GM12878 (cell line): ENCODE results near the gene CLK2. TPM values are rescaled to one million over a fixed set of nuclear protein-coding genes. Genes with fewer than 3 reads are reported as not detected.
A peak's percentile ranks its signal among the peaks of the same experiment; 100 is the strongest.

Source experiments
- ATAC-seq: fragments of 200-7000 bp; cut with Tn5 transposase; 3 replicates; pipeline ENCODE4 v1.9.1; 2020; ENCODE audit warnings: mild to moderate bottlenecking, moderate library complexity
- BruUV-seq: library from RNA; stranded (reverse); fragments of 400-500 nt; replicated peaks from 2 replicates; lab custom pipeline; 2021; lab: Mats Ljungman, UMichigan
- CTCF ChIA-PET: fragments of 300-600 bp; sonication (Branson Sonifier 250); formaldehyde crosslinking; extraction: SDS; loops from one replicate; lab custom pipeline; 2021; ENCODE audit warnings: inconsistent platforms; lab: Yijun Ruan, JAX
- POLR2A ChIA-PET: fragments of 350-600 bp; formaldehyde crosslinking; extraction: SDS; loops from one replicate; lab custom pipeline; 2021; ENCODE audit warnings: inconsistent platforms; lab: Charles Lee
- RAD21 ChIA-PET: fragments of 300-600 bp; sonication (Branson Sonifier 250); formaldehyde crosslinking; loops from one replicate; lab custom pipeline; 2023; ENCODE audit warnings: antibody characterized with exemption; ENCODE audit not compliant: unreplicated experiment; lab: Charles Lee
- SMC1A ChIA-PET: fragments of 300-600 bp; sonication (Branson Sonifier 250); formaldehyde crosslinking; loops from one replicate; lab custom pipeline; 2023; ENCODE audit not compliant: unreplicated experiment, uncharacterized antibody; lab: Charles Lee
- DNase-seq: peaks from one replicate; pipeline ENCODE4 v3.0.0-alpha.2; 2011; ENCODE audit warnings: low read depth, low spot score
- FAIRE-seq: peaks from 3 replicates; lab custom pipeline; 2011; peaks lifted over from hg19 to GRCh38; lab: Jason Lieb, UNC
- H2AFZ ChIP-seq: 2 replicates; pipeline ENCODE4 v1.6.0; 2011; ENCODE audit warnings: low read depth, low read length, control low read depth; ENCODE audit not compliant: control insufficient read depth
- H3K27ac ChIP-seq: 2 replicates; pipeline ENCODE4 v1.5.1; 2011; ENCODE audit warnings: control low read depth; ENCODE audit not compliant: control insufficient read depth, insufficient read depth
- H3K27me3 ChIP-seq, 2 experiments: replicated peaks in 1 of 2; 2 replicates each; pipeline versions ENCODE4 v1.6.0 to v1.6.1; 2011; ENCODE audit warnings: low read length in 1 of 2; ENCODE audit not compliant: control insufficient read depth in 2 of 2, insufficient read depth in 2 of 2
- H3K36me3 ChIP-seq, 2 experiments: 2 replicates each; pipeline ENCODE4 v1.5.1; 2011; ENCODE audit warnings: low read length in 1 of 2; ENCODE audit not compliant: control insufficient read depth in 2 of 2, insufficient read depth in 2 of 2
- H3K4me1 ChIP-seq: 2 replicates; pipeline ENCODE4 v1.6.1; 2011; ENCODE audit warnings: mild to moderate bottlenecking, low read length, moderate library complexity, mixed read lengths; ENCODE audit not compliant: control insufficient read depth, insufficient read depth
- H3K4me2 ChIP-seq: 2 replicates; pipeline ENCODE4 v1.6.0; 2011; ENCODE audit warnings: control low read depth; ENCODE audit not compliant: control insufficient read depth, insufficient read depth
- H3K4me3 ChIP-seq: fragments of 200-600 bp; sonication (generic); 2 replicates; pipeline ENCODE4 v1.5.1; 2016
- H3K79me2 ChIP-seq: 2 replicates; pipeline ENCODE4 v1.6.0; 2011; ENCODE audit warnings: low read length; ENCODE audit not compliant: control insufficient read depth, insufficient read depth
- H3K9ac ChIP-seq: 2 replicates; pipeline ENCODE4 v1.8.0; 2011; ENCODE audit warnings: low read length, control low read depth, mixed read lengths; ENCODE audit not compliant: control insufficient read depth, insufficient read depth
- H3K9me3 ChIP-seq: replicated peaks from 3 replicates; pipeline ENCODE4 v1.5.1; 2011; ENCODE audit warnings: mild to moderate bottlenecking, low read length; ENCODE audit not compliant: control insufficient read depth, insufficient read depth
- H4K20me1 ChIP-seq: 2 replicates; pipeline ENCODE4 v1.6.0; 2011; ENCODE audit not compliant: control insufficient read depth, insufficient read depth
- ATF7 ChIP-seq: fragments of 450-650 bp; IDR thresholded peaks from 2 replicates; pipeline ENCODE4 v1.6.1; 2016; ENCODE audit warnings: low read depth, mild to moderate bottlenecking
- BCL3 ChIP-seq: IDR thresholded peaks from 2 replicates; pipeline ENCODE4 v1.6.1; 2011; ENCODE audit warnings: borderline replicate concordance, low read depth, mild to moderate bottlenecking, moderate library complexity, low read length; ENCODE audit not compliant: insufficient read depth, poor library complexity, severe bottlenecking
- BHLHE40 ChIP-seq, 2 experiments: fragments of 450-650 bp in 1 of 2; IDR thresholded peaks; 2 replicates each; pipeline ENCODE4 v1.6.1; 2011 to 2017; ENCODE audit warnings: low read depth in 2 of 2, borderline replicate concordance in 1 of 2, improper control_type of control experiment in 1 of 2, low read length in 1 of 2, mild to moderate bottlenecking in 1 of 2
- CEBPB ChIP-seq, 2 experiments: fragments of 150-350 bp in 1 of 2; IDR thresholded peaks; 2 replicates each; pipeline ENCODE4 v1.6.1; 2012 to 2014; ENCODE audit warnings: low read depth in 2 of 2, low read length in 2 of 2, borderline replicate concordance in 1 of 2, inconsistent platforms in 1 of 2
- CHD1 ChIP-seq: IDR thresholded peaks from 2 replicates; pipeline ENCODE4 v1.6.1; 2012; ENCODE audit warnings: low read depth, low read length, improper control_type of control experiment
- E4F1 ChIP-seq: fragments of 450-650 bp; IDR thresholded peaks from 2 replicates; pipeline ENCODE4 v1.6.1; 2018; ENCODE audit warnings: borderline replicate concordance, mild to moderate bottlenecking; ENCODE audit not compliant: partially characterized antibody
- FOXM1 ChIP-seq: IDR thresholded peaks from 2 replicates; pipeline ENCODE4 v1.6.1; 2012; ENCODE audit warnings: low read depth, mild to moderate bottlenecking, inconsistent platforms, low read length, moderate library complexity
- GATAD2B ChIP-seq: fragments of 450-650 bp; conservative IDR thresholded peaks from 2 replicates; pipeline ENCODE4 v1.6.1; 2017; ENCODE audit warnings: low read depth, mild to moderate bottlenecking, moderate library complexity
- HDAC2 ChIP-seq: fragments of 200-600 bp; sonication (generic); IDR thresholded peaks from 2 replicates; pipeline ENCODE4 v1.6.1; 2017
- HDGF ChIP-seq: fragments of 450-650 bp; IDR thresholded peaks from 2 replicates; pipeline ENCODE4 v1.6.1; 2016; ENCODE audit warnings: antibody characterized with exemption
- IKZF2 ChIP-seq, 2 experiments: fragments of 450-650 bp; IDR thresholded peaks; 2 replicates each; pipeline ENCODE4 v1.6.1; 2017; ENCODE audit warnings: mild to moderate bottlenecking in 2 of 2, moderate library complexity in 2 of 2
- LARP7 ChIP-seq: fragments of 450-650 bp; IDR thresholded peaks from 2 replicates; pipeline ENCODE4 v1.6.1; 2017; ENCODE audit warnings: mild to moderate bottlenecking
- PAX5 ChIP-seq: IDR thresholded peaks from 2 replicates; pipeline ENCODE4 v1.6.1; 2011; ENCODE audit warnings: low read depth, low read length, borderline replicate concordance
- PBX3 ChIP-seq: IDR thresholded peaks from 2 replicates; pipeline ENCODE4 v1.6.1; 2011; ENCODE audit warnings: mild to moderate bottlenecking, low read depth, low read length, moderate library complexity; ENCODE audit not compliant: insufficient replicate concordance
- RUNX3 ChIP-seq: IDR thresholded peaks from 2 replicates; pipeline ENCODE4 v1.6.1; 2012; ENCODE audit warnings: low read length, inconsistent platforms
- SRF ChIP-seq, 2 experiments: IDR thresholded peaks; 2 replicates each; pipeline ENCODE4 v1.6.1; 2011; ENCODE audit warnings: low read depth in 2 of 2, low read length in 2 of 2, mild to moderate bottlenecking in 1 of 2, moderate library complexity in 1 of 2
- ZNF274 ChIP-seq: IDR thresholded peaks from one replicate; pipeline ENCODE4 v1.8.0; 2011; ENCODE audit not compliant: insufficient read length, insufficient read depth
- ZZZ3 ChIP-seq: IDR thresholded peaks from 2 replicates; pipeline ENCODE4 v1.6.1; 2011; ENCODE audit warnings: low read depth; ENCODE audit not compliant: control insufficient read depth, insufficient read length
- WGBS: methylation state at CpG from one replicate; pipeline ENCODE4 v1.1.6; 2016; ENCODE audit warnings: low lambda C conversion rate; ENCODE audit not compliant: insufficient replicate concordance, insufficient coverage; ENCODE audit errors: missing lambda C conversion rate; 5-methylcytosine and 5-hydroxymethylcytosine counted together
- in situ Hi-C: fragments of 300-500 bp; cut with MboI; formaldehyde crosslinking; loops from 9 replicates; pipeline ENCODE4 v1.14.3; 2018; ENCODE audit warnings: mixed read lengths
- intact Hi-C: fragments of 100-400 bp; cut with micrococcal nuclease; formaldehyde crosslinking; loops from one replicate; pipeline ENCODE4 v1.14.2; 2022; ENCODE audit not compliant: unreplicated experiment
- polyA plus RNA-seq, 11 experiments: library from polyadenylated mRNA; depleted of rRNA in 4 of 11; unstranded in 6 of 11; stranded (reverse) in 5 of 11; fragments of >200 nt; fragmentation: Nextera tagmentation in 4 of 11; fragmentation: Illumina TruSeq in 1 of 11; extraction: Ambion mirVana in 4 of 11; extraction: Trizol in 1 of 11; gene quantifications; 1 replicate in 1 of 11; 2 replicates in 10 of 11; pipeline versions ENCODE4 v1.2.1 to v1.2.3, GENCODE V29; 2011 to 2016; ENCODE audit warnings: inconsistent platforms in 2 of 11, missing spikeins in 2 of 11, low read depth in 1 of 11
- total RNA-seq, 4 experiments: library from RNA; depleted of rRNA in 3 of 4; stranded (reverse); fragments of >200 nt in 3 of 4; fragmentation: Illumina TruSeq in 1 of 4; extraction: Trizol in 1 of 4; gene quantifications; 2 replicates each; pipeline versions ENCODE4 v1.2.1 to v1.2.3, GENCODE V29; 2013 to 2021

Gene CLK2
- total and polyA plus RNA-seq, 10 of the 15 experiments (the other 5 are each of a cell fraction or from before 2014, with no cell fraction given), result 11.1 to 83.7 (median 36.7) TPM

- POLR2A ChIA-PET, result no interaction called here
- TF ChIP-seq FOXM1, result no peak
- no peak for TF ChIP-seq HDAC2
- no peak for TF ChIP-seq BCL3
- TF ChIP-seq BHLHE40 (IDR thresholded peaks at IDR 0.05; ENCODE audit: borderline replicate concordance in 1 of 2, low read depth in 2 of 2, low read length in 1 of 2), result no peak
- TF ChIP-seq RUNX3, result no peak
- TF ChIP-seq CHD1, result no peak
- no peak for TF ChIP-seq ZNF274
- no peak for TF ChIP-seq LARP7
- TF ChIP-seq SRF (IDR thresholded peaks at IDR 0.05; ENCODE audit: low read depth in 2 of 2, low read length in 2 of 2), result no peak
- TF ChIP-seq ATF7, result no peak
- no peak for TF ChIP-seq HDGF
- TF ChIP-seq GATAD2B, result no peak
- no peak for TF ChIP-seq PBX3
- TF ChIP-seq IKZF2 (IDR thresholded peaks at IDR 0.05), result no peak
- no peak for TF ChIP-seq CEBPB (IDR thresholded peaks at IDR 0.05; ENCODE audit: borderline replicate concordance in 1 of 2, low read depth in 2 of 2, low read length in 2 of 2)
- TF ChIP-seq ZZZ3, result no peak
- no peak for TF ChIP-seq E4F1
- TF ChIP-seq PAX5, result no peak
- TF ChIP-seq, all 136 proteins: peak for 0
- intact Hi-C loops, result no loop called here
- H3K9me3 ChIP-seq, result no peaks in the 10 kb centered on the region
- no TSS peak for BruUV-seq
- in situ Hi-C loops, result no loop called here
- FAIRE-seq (no peak), ATAC-seq (no peak), DNase-seq (no peak)
- H3K4me2 ChIP-seq, result peak overlapping the region; percentile 97
- ChIA-PET SMC1A (interaction anchor here (1.2 kb wide), 1 partner anchor 53 kb away, joined by 5 read pairs; no protein-coding TSS in a partner anchor), CTCF (interaction anchor here (0.7 to 9.6 kb wide), 3 partner anchors 9 to 70 kb away, joined by 3 to 225 read pairs (median 80); partner anchors contain the start of genes CLK2, HCN3 and RUSC1), RAD21 (no interaction called here)
- peak overlapping the region; percentile 82 for H2AFZ ChIP-seq
- peaks cover under 1 to 1% of the 10 kb centered on the region in 2 experiments; a peak in 1 of 4 replicates for H3K36me3 ChIP-seq
- H3K27me3 ChIP-seq, result no peaks in the 10 kb centered on the region
- H3K4me1 ChIP-seq, result peaks cover 13% of the 10 kb centered on the region
- H3K79me2 ChIP-seq, result peaks cover 7% of the 10 kb centered on the region
- no peaks in the 10 kb centered on the region for H4K20me1 ChIP-seq
- 62% methylated on average over 12 of the region's 12 CpGs for WGBS
- peak overlapping the region; percentile 24; the same call in 1 of the 2 replicates for H3K9ac ChIP-seq
- peak overlapping the region; percentile 92 for H3K4me3 ChIP-seq
- no peak overlapping the region for H3K27ac ChIP-seq
These were observed 19.0 kb downstream of the CLK2 start for GRCh38 chr1:155254228-155254713.
